Left lung (tissue), 10 donors: ENCODE measurements around the gene HSD11B1. TPM values are rescaled to one million over a fixed set of nuclear protein-coding genes. Genes with fewer than 3 reads are reported as not detected.

Source experiments
- ATAC-seq: fragments of 200-7000 bp; cut with Tn5 transposase; one replicate; pipeline ENCODE4 v1.9.1; 2020; ENCODE audit warnings: moderate library complexity
- DNase-seq, 4 donors: peaks; one replicate each; pipeline ENCODE4 v3.0.0-alpha.2; 2013 to 2020
- H3K27ac ChIP-seq, 2 donors: fragments of 200-600 bp; sonication (generic) in 1 of 2; one replicate each; pipeline versions ENCODE4 v1.5.0 to v1.8.0; 2020 to 2021
- H3K27me3 ChIP-seq, 2 donors: fragments of 200-600 bp; sonication (generic) in 1 of 2; one replicate each; pipeline versions ENCODE4 v1.5.0 to v1.8.0; 2020 to 2021
- H3K36me3 ChIP-seq, 2 donors: fragments of 200-600 bp; sonication (generic) in 1 of 2; one replicate each; pipeline versions ENCODE4 v1.5.0 to v1.8.0; 2020 to 2021
- H3K4me1 ChIP-seq, 2 donors: fragments of 200-600 bp; one replicate each; pipeline ENCODE4 v1.8.0; 2021
- H3K4me3 ChIP-seq, 2 donors: fragments of 200-600 bp; sonication (generic) in 1 of 2; one replicate each; pipeline versions ENCODE4 v1.5.0 to v1.8.0; 2020 to 2021; ENCODE audit warnings: mild to moderate bottlenecking in 1 of 2
- H3K9me3 ChIP-seq, 2 donors: fragments of 200-600 bp; sonication (generic) in 1 of 2; one replicate each; pipeline versions ENCODE4 v1.5.0 to v1.8.0; 2020 to 2021
- CTCF ChIP-seq, 2 donors: fragments of 200-600 bp; sonication (generic) in 1 of 2; IDR thresholded peaks; one replicate each; pipeline versions ENCODE4 v1.5.0 to v1.8.0; 2021; ENCODE audit warnings: antibody characterized with exemption in 2 of 2
- intact Hi-C, 2 donors: fragments of 100-400 bp; cut with DNase I; formaldehyde crosslinking; loops; one replicate each; pipeline versions ENCODE4 v1.11.2 to v1.14.2; 2022
- polyA plus RNA-seq, 6 donors: library from polyadenylated mRNA; unstranded; fragments of 120-200 nt; gene quantifications; one replicate each; pipeline ENCODE4 v1.2.1, GENCODE V29; 2013; ENCODE audit not compliant: insufficient read length in 6 of 6
- total RNA-seq, 2 donors: library from RNA; stranded (reverse); fragmentation: NEBNext Ultra II Directional; extraction: Animal tissue kit (Norgen Biotek cat#: 25700); gene quantifications; one replicate each; pipeline ENCODE4 v1.2.1, GENCODE V29; 2021
- donor health status: DM: no; HTN: yes; CAD: no.
- donor health status: DM: no; HTN: no; CAD: no.

HSD11B1 gene
- total and polyA plus RNA-seq, 8 donors = 5.1 to 30.7 (median 7.0) TPM

- no peak overlapping the region for H3K4me3 ChIP-seq
- no peaks in the 10 kb centered on the region for H3K9me3 ChIP-seq
- no peaks in the 10 kb centered on the region for H3K27me3 ChIP-seq
- no peak for TF ChIP-seq CTCF (IDR thresholded peaks at IDR 0.05)
- no peaks in the 10 kb centered on the region for H3K4me1 ChIP-seq
- H3K27ac ChIP-seq = no peak overlapping the region
- no peaks in the 10 kb centered on the region for H3K36me3 ChIP-seq
- intact Hi-C loops = no loop called here
- no peak for DNase-seq
- ATAC-seq = no peak
These were observed 6.2 kb downstream of the HSD11B1 start for GRCh38 chr1:209710847-209711246.

DNA sequence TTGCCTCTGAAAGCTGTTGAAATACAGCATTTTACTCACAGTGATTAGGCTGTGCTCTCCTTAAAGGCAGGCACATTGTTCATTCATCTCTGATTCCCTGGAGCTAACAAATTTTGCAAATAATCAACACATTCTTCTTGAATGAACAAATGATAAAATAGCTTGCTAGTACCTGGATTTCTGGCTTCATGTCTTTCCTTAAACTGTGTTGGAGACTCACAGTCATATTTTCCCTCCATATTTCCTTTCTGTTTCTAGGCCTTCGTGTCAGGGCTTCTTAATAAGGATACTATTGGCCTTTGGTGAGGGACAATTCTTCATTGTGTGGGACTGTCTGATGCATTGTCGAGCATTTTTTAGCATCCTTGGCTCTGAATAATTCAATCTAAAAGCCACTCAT, 9.7 kb downstream of the HSD11B1 start:
- no peak for ATAC-seq
- intact Hi-C loops = no loop called here
- Histone ChIP-seq H3K27ac (no peak overlapping the region), H3K4me3 (no peak overlapping the region), H3K4me1 (no peaks in the 10 kb centered on the region), H3K9me3 (no peaks in the 10 kb centered on the region), H3K36me3 (no peaks in the 10 kb centered on the region), H3K27me3 (no peaks in the 10 kb centered on the region)
- no peak for DNase-seq
- no peak for TF ChIP-seq CTCF (IDR thresholded peaks at IDR 0.05)

DNA sequence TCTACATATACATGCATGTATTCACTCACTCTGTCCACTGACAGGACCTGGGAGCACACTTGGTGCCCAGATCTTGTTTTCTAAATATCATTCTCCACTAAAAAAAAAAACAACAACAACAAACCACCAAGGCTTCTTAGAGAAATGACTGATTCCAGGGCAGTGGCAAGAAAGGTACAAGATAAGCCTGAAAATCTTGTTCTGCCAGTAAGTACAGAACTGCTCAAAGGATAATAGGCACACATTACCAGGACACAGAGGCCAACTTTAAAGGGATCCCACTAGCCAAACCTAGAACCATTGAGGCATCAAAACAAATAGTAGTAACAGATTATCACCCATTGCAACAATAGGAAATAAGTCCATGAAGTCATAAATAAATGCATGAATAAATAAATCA, 10.7 kb downstream of the HSD11B1 start:
- Histone ChIP-seq H3K4me3 (no peak overlapping the region), H3K27me3 (no peaks in the 10 kb centered on the region), H3K9me3 (no peaks in the 10 kb centered on the region), H3K4me1 (no peaks in the 10 kb centered on the region), H3K27ac (no peak overlapping the region), H3K36me3 (no peaks in the 10 kb centered on the region)
- intact Hi-C loops = no loop called here
- ATAC-seq = no peak
- no peak for DNase-seq
- no peak for TF ChIP-seq CTCF (IDR thresholded peaks at IDR 0.05)

DNA sequence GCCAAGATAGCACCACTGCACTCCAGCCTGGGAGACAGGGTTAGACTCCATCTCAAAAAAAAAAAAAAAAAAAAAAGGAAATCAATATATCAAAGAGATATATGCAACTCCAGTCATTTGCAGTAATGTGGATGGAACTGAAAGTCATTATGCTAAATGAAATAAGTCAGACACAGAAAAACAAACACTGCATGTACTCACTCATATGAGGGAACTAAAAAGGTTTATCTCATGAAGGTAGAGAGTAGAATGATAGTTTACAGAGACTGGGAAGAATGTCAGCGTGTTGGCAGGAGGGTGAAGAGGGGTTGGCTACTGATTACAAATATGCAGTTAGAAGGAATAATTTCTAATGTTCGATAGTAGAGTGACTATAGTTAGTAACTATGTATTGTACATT, 13.2 kb downstream of the HSD11B1 start:
- intact Hi-C loops = no loop called here
- no peak for DNase-seq
- H3K27ac ChIP-seq = no peak overlapping the region
- H3K36me3 ChIP-seq = no peaks in the 10 kb centered on the region
- TF ChIP-seq CTCF (IDR thresholded peaks at IDR 0.05) = no peak
- no peak for ATAC-seq
- no peaks in the 10 kb centered on the region for H3K4me1 ChIP-seq
- no peaks in the 10 kb centered on the region for H3K27me3 ChIP-seq
- H3K9me3 ChIP-seq = no peaks in the 10 kb centered on the region
- no peak overlapping the region for H3K4me3 ChIP-seq

DNA sequence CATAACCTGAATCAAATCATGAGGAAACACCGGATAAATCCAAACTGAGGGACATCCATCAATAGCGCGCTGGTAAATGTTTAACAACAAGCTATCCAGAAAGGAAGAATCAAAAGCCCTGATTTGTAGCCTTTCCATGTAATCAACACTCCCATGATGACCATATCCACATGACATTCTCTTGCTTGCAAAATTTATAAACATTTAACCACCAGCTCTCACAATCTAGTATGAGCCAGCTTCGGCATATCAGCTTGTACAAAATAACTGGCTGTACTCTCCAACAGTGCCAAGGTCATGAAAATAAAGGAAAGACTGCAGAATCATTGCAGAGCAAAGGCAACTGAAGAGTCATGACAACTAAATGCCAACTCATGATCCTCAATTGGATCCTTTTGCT, 15.7 kb downstream of the HSD11B1 start:
- no peak for ATAC-seq
- no peak overlapping the region for H3K27ac ChIP-seq
- no peak for DNase-seq

More for the DNA sequence above, 15.7 kb downstream of the HSD11B1 start:
- intact Hi-C loops = no loop called here
- H3K9me3 ChIP-seq = no peaks in the 10 kb centered on the region
- H3K36me3 ChIP-seq = no peaks in the 10 kb centered on the region
- H3K27me3 ChIP-seq = no peaks in the 10 kb centered on the region
- no peak overlapping the region for H3K4me3 ChIP-seq
- no peaks in the 10 kb centered on the region for H3K4me1 ChIP-seq
- no peak for TF ChIP-seq CTCF (IDR thresholded peaks at IDR 0.05)
